HPDE6-E6E7 (cell line): ENCODE measurements around the gene WTAP.
"Not testable (repeated sequence)": the region's sequence is repeated elsewhere in the genome, so short reads cannot be mapped to it uniquely, and the experiment has no call there.

ENCODE experiments used
- DNase-seq: peaks from one replicate; pipeline ENCODE4 v3.0.0; 2011; ENCODE audit warnings: missing footprints; ENCODE audit errors: extremely low spot score

The WTAP gene

GRCh38 chr6:159761873-159762680 is 34.8 kb downstream of the WTAP start, which contains the start of gene ACAT2:
ACAT2 (plus strand) TSS chr6:159762045; CDS start chr6:159762088, 43 bp downstream.
- DNase-seq, result peak; percentile 99

- DNase-seq, result no peak
Observed at GRCh38 chr6:159762681-159763293, 35.5 kb downstream of the WTAP start.

GRCh38 chr6:159766906-159767305 is 39.6 kb downstream of the WTAP start:
- DNase-seq, result no peak

GRCh38 chr6:159769470-159769869 is 42.2 kb downstream of the WTAP start:
- DNase-seq, result no peak

GRCh38 chr6:159772196-159772595 is 44.9 kb downstream of the WTAP start:
- DNase-seq, result no peak

- DNase-seq, result no peak
Observed at GRCh38 chr6:159777240-159777904, 50.1 kb downstream of the WTAP start.

- no peak for DNase-seq
Observed at GRCh38 chr6:159778131-159778530, 50.8 kb downstream of the WTAP start.

- no peak for DNase-seq
Observed at GRCh38 chr6:159778542-159779103, 51.3 kb downstream of the WTAP start.

- no peak for DNase-seq
Observed at GRCh38 chr6:159788276-159788675, 61.0 kb downstream of the WTAP start.

- peak; percentile 27 for DNase-seq
Observed at GRCh38 chr6:159788753-159789376, 61.6 kb downstream of the WTAP start.

GRCh38 chr6:159789377-159790148 is 62.3 kb downstream of the WTAP start, which contains the start of gene TCP1:
TCP1 (minus strand) TSS chr6:159789602; CDS start chr6:159789468, 134 bp downstream.
- peak; percentile 93 for DNase-seq

- peak; percentile 91 for DNase-seq
Observed at GRCh38 chr6:159790149-159790955, 63.0 kb downstream of the WTAP start, which contains the start of gene MRPL18. MRPL18 (plus strand) TSS chr6:159790467; CDS start chr6:159790588, 121 bp downstream.

GRCh38 chr6:159790956-159791598 is 63.8 kb downstream of the WTAP start:
- DNase-seq, result no peak

- not testable (repeated sequence) for DNase-seq
Observed at GRCh38 chr6:159794976-159795375, 67.7 kb downstream of the WTAP start.

GRCh38 chr6:159797554-159797953 is 70.2 kb downstream of the WTAP start:
- no peak for DNase-seq

GRCh38 chr6:159800141-159800865 is 73.0 kb downstream of the WTAP start, which contains the start of gene PNLDC1:
PNLDC1 (plus strand) TSS chr6:159800276; CDS start chr6:159800308, 32 bp downstream.
- no peak for DNase-seq

GRCh38 chr6:159801935-159802334 is 74.6 kb downstream of the WTAP start:
- DNase-seq, result no peak

- DNase-seq, result no peak
Observed at GRCh38 chr6:159804504-159804903, 77.2 kb downstream of the WTAP start.
